ENCODE data around the gene VSTM2L.

Gene VSTM2L

GRCh38 chr20:37885042-37885441 is 17.9 kb upstream of the VSTM2L start:
- DNase-seq (ENCODE audit: low read depth, low spot score): no peak
- POLR2A ChIA-PET: no interaction called here
- H3K4me3 ChIP-seq (ENCODE audit: low read depth, low read length): no peak overlapping the region
- TF ChIP-seq CTCF (IDR thresholded peaks at IDR 0.05; ENCODE audit: insufficient read depth, low read length, missing control alignments): no peak
- CTCF ChIA-PET: no interaction called here

GRCh38 chr20:37885593-37886503 is 17.1 kb upstream of the VSTM2L start:
- ChIA-PET CTCF (no interaction called here), POLR2A (no interaction called here)
- no peak for TF ChIP-seq CTCF (IDR thresholded peaks at IDR 0.05; ENCODE audit: insufficient read depth, low read length, missing control alignments)
- DNase-seq (ENCODE audit: low read depth, low spot score): no peak
- no peak overlapping the region for H3K4me3 ChIP-seq (ENCODE audit: low read depth, low read length)

GRCh38 chr20:37886851-37887297 is 16.1 kb upstream of the VSTM2L start:
- no peak for TF ChIP-seq CTCF (IDR thresholded peaks at IDR 0.05; ENCODE audit: insufficient read depth, low read length, missing control alignments)
- no peak overlapping the region for H3K4me3 ChIP-seq (ENCODE audit: low read depth, low read length)
- CTCF ChIA-PET: no interaction called here
- POLR2A ChIA-PET: no interaction called here
- DNase-seq (ENCODE audit: low read depth, low spot score): no peak

GRCh38 chr20:37888641-37889040 is 14.3 kb upstream of the VSTM2L start:
- POLR2A ChIA-PET: no interaction called here
- DNase-seq (ENCODE audit: low read depth, low spot score): no peak
- TF ChIP-seq CTCF (IDR thresholded peaks at IDR 0.05; ENCODE audit: insufficient read depth, low read length, missing control alignments): no peak
- CTCF ChIA-PET: no interaction called here
- H3K4me3 ChIP-seq (ENCODE audit: low read depth, low read length): no peak overlapping the region

GRCh38 chr20:37890108-37890507 is 12.8 kb upstream of the VSTM2L start:
- no peak overlapping the region for H3K4me3 ChIP-seq (ENCODE audit: low read depth, low read length)
- POLR2A ChIA-PET: no interaction called here
- no peak for TF ChIP-seq CTCF (IDR thresholded peaks at IDR 0.05; ENCODE audit: insufficient read depth, low read length, missing control alignments)
- DNase-seq (ENCODE audit: low read depth, low spot score): no peak
- CTCF ChIA-PET: interaction anchor here (1.5 kb wide), 1 partner anchor 10 kb away, joined by 5 read pairs; no protein-coding TSS in a partner anchor

- no peak for DNase-seq (ENCODE audit: low read depth, low spot score)
- POLR2A ChIA-PET: no interaction called here
- H3K4me3 ChIP-seq (ENCODE audit: low read depth, low read length): no peak overlapping the region
- no peak for TF ChIP-seq CTCF (IDR thresholded peaks at IDR 0.05; ENCODE audit: insufficient read depth, low read length, missing control alignments)
- CTCF ChIA-PET: no interaction called here
Measured at GRCh38 chr20:37890643-37891042, 12.3 kb upstream of the VSTM2L start.
